PC-3 (cell line): Measurements from ENCODE around the gene SPATA17. TPM values are rescaled to one million over a fixed set of nuclear protein-coding genes. Genes with fewer than 3 reads are reported as not detected.

Source experiments
- ATAC-seq: fragments of 200-7000 bp; cut with Tn5 transposase; 2 replicates; pipeline ENCODE4 v1.9.1; 2020; ENCODE audit warnings: mild to moderate bottlenecking, moderate library complexity
- BruUV-seq: library from RNA; stranded (reverse); fragments of 400-500 nt; replicated peaks from 2 replicates; lab custom pipeline; 2021; lab: Mats Ljungman, UMichigan
- CTCF ChIA-PET: fragments of 300-600 bp; sonication (Branson Sonifier 250); formaldehyde crosslinking; loops from one replicate; lab custom pipeline; 2022; ENCODE audit warnings: antibody characterized with exemption; lab: Charles Lee
- POLR2A ChIA-PET: fragments of 300-600 bp; sonication (Branson Sonifier 250); formaldehyde crosslinking; loops from one replicate; lab custom pipeline; 2022; ENCODE audit warnings: antibody characterized with exemption; ENCODE audit not compliant: unreplicated experiment; lab: Charles Lee
- DNase-seq: peaks from one replicate; pipeline ENCODE4 v3.0.0-alpha.2; 2015
- H2AFZ ChIP-seq: fragments of 300-600 bp; sonication (generic); 2 replicates; pipeline ENCODE4 v1.6.0; 2016; ENCODE audit warnings: antibody characterized with exemption, low read length
- H3F3A ChIP-seq: fragments of 300-600 bp; sonication (generic); one replicate; pipeline ENCODE4 v1.6.0; 2017; ENCODE audit warnings: antibody characterized with exemption, low read length, control low read depth, mild to moderate bottlenecking; ENCODE audit not compliant: unreplicated experiment
- H3K27ac ChIP-seq: fragments of 300-600 bp; sonication (generic); 2 replicates; pipeline ENCODE4 v1.5.1; 2016; ENCODE audit warnings: mild to moderate bottlenecking, low read length
- H3K27me3 ChIP-seq: fragments of 300-600 bp; sonication (generic); 2 replicates; pipeline ENCODE4 v1.6.1; 2016; ENCODE audit warnings: low read length, mixed read lengths
- H3K36me3 ChIP-seq: fragments of 300-600 bp; sonication (generic); 2 replicates; pipeline ENCODE4 v1.6.1; 2016; ENCODE audit warnings: low read depth, mixed run types, low read length, mixed read lengths
- H3K4me1 ChIP-seq: fragments of 300-600 bp; sonication (generic); 2 replicates; pipeline ENCODE4 v1.5.1; 2016; ENCODE audit warnings: low read length; ENCODE audit not compliant: insufficient read depth
- H3K4me2 ChIP-seq: fragments of 300-600 bp; sonication (generic); 2 replicates; pipeline ENCODE4 v1.6.0; 2016; ENCODE audit warnings: low read length
- H3K4me3 ChIP-seq: fragments of 300-600 bp; sonication (generic); 2 replicates; pipeline ENCODE4 v1.5.1; 2016; ENCODE audit warnings: mild to moderate bottlenecking, low read length, mixed read lengths
- H3K79me2 ChIP-seq: fragments of 300-600 bp; sonication (generic); 2 replicates; pipeline ENCODE4 v1.6.1; 2017; ENCODE audit warnings: low read length, mixed read lengths
- H3K9ac ChIP-seq: fragments of 300-600 bp; sonication (generic); 2 replicates; pipeline ENCODE4 v1.6.0; 2016; ENCODE audit warnings: mild to moderate bottlenecking, low read length
- H3K9me2 ChIP-seq: fragments of 300-600 bp; sonication (generic); replicated peaks from 2 replicates; pipeline ENCODE4 v1.6.1; 2016; ENCODE audit warnings: mixed run types, low read length, mixed read lengths
- H3K9me3 ChIP-seq: fragments of 300-600 bp; sonication (generic); 2 replicates; pipeline ENCODE4 v1.6.1; 2016; ENCODE audit warnings: low read length, mixed read lengths
- H4K20me1 ChIP-seq: fragments of 300-600 bp; sonication (generic); 2 replicates; pipeline ENCODE4 v1.6.1; 2016; ENCODE audit warnings: low read length, mixed read lengths
- EZH2 ChIP-seq: fragments of 300-600 bp; sonication (generic); IDR thresholded peaks from one replicate; pipeline ENCODE4 v1.6.1; 2017; ENCODE audit warnings: antibody characterized with exemption, mild to moderate bottlenecking, low read length; ENCODE audit not compliant: unreplicated experiment
- EZH2phosphoT487 ChIP-seq: fragments of 300-600 bp; sonication (generic); IDR thresholded peaks from 2 replicates; pipeline ENCODE4 v1.6.1; 2018; ENCODE audit warnings: mild to moderate bottlenecking, antibody characterized with exemption, low read length, borderline replicate concordance
- intact Hi-C: fragments of 100-400 bp; cut with micrococcal nuclease; formaldehyde crosslinking; loops from 2 replicates; pipeline ENCODE4 v1.9.0; 2023
- total RNA-seq: library from RNA; depleted of rRNA; stranded (reverse); fragments of >200 nt; gene quantifications from 2 replicates; pipeline ENCODE4 v1.2.3, GENCODE V29; 2014
- TF ChIP-seq, protein P1 (sequence below): fragments of 300-600 bp; sonication (generic); conservative IDR thresholded peaks from 2 replicates; pipeline ENCODE4 v1.5.1; 2017; ENCODE audit warnings: antibody characterized with exemption, low read depth, mild to moderate bottlenecking, low read length

SPATA17 gene
- total RNA-seq, 1 experiment from 2014 or later = 3.3 TPM

DNA sequence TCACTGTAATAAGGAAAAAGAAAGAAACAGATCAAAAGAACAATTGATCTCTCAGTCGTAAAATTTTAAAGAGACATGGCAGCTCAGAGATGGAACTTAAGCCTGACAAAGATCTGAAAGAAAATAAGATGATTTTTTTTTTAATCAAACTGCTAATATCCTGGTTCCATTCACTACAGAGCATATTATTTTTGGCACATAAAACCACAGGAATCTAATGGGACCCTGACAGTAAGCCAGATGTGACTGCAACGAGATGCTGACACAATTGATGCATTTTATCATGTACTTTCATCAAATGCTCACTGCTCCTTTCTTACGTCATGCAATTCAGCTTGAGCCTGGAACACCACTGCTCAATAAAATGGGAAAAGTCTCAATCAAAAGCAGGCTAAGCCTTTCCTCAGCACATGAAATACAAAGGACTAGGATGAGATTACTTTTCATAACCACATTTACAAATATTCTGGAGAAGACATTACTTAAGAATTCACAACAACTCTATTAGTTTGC is 16.9 kb upstream of the SPATA17 start:
- intact Hi-C loops = no loop called here
- DNase-seq = no peak
- Histone ChIP-seq H3K9me2 (no peaks in the 10 kb centered on the region), H3K4me3 (no peak overlapping the region), H3F3A (no peaks in the 10 kb centered on the region), H3K9me3 (no peaks in the 10 kb centered on the region), H3K27ac (no peak overlapping the region), H2AFZ (no peak overlapping the region), H3K9ac (no peak overlapping the region), H3K27me3 (no peaks in the 10 kb centered on the region), H3K4me1 (no peaks in the 10 kb centered on the region), H3K4me2 (no peak overlapping the region), H3K36me3 (peaks cover 28% of the 10 kb centered on the region), H4K20me1 (no peaks in the 10 kb centered on the region), H3K79me2 (peaks cover 4% of the 10 kb centered on the region; the same call in 1 of the 2 replicates)
- BruUV-seq = no TSS peak
- no peak for TF ChIP-seq EZH2
- POLR2A ChIA-PET = no interaction called here
- CTCF ChIA-PET = no interaction called here
- ATAC-seq = no peak

DNA sequence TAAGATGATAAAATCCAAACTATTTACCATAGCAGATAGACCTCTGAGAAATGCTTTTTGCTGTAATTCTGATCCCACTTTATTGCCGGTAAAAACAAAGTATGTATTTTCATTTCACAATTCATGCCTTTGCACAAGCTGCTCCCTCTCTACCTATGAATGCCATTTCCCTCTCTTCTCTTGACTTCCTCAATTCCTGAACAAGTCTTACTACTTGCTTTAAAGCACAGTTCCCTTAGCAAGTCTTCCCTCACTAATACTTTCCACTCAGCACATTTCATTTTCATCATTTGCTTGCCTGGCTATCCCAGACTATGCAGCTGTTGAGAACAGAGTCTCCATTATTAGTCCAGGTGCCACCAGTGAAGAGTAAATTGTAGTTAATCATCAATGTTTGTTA is 14.0 kb upstream of the SPATA17 start:
- Histone ChIP-seq H3K36me3 (peaks cover 25% of the 10 kb centered on the region), H3K27ac (no peak overlapping the region), H3K9me2 (no peaks in the 10 kb centered on the region), H3K27me3 (no peaks in the 10 kb centered on the region), H4K20me1 (0 out of 2 replicates have a peak, but pooled peaks cover 7% of the 10 kb centered on the region), H3K4me3 (no peak overlapping the region), H3K4me2 (no peak overlapping the region), H3K9ac (no peak overlapping the region), H3K9me3 (no peaks in the 10 kb centered on the region), H2AFZ (no peak overlapping the region), H3F3A (no peaks in the 10 kb centered on the region), H3K79me2 (peaks cover 26% of the 10 kb centered on the region), H3K4me1 (no peaks in the 10 kb centered on the region)
- ChIA-PET CTCF (no interaction called here), POLR2A (no interaction called here)
- TF ChIP-seq, protein P1, sequence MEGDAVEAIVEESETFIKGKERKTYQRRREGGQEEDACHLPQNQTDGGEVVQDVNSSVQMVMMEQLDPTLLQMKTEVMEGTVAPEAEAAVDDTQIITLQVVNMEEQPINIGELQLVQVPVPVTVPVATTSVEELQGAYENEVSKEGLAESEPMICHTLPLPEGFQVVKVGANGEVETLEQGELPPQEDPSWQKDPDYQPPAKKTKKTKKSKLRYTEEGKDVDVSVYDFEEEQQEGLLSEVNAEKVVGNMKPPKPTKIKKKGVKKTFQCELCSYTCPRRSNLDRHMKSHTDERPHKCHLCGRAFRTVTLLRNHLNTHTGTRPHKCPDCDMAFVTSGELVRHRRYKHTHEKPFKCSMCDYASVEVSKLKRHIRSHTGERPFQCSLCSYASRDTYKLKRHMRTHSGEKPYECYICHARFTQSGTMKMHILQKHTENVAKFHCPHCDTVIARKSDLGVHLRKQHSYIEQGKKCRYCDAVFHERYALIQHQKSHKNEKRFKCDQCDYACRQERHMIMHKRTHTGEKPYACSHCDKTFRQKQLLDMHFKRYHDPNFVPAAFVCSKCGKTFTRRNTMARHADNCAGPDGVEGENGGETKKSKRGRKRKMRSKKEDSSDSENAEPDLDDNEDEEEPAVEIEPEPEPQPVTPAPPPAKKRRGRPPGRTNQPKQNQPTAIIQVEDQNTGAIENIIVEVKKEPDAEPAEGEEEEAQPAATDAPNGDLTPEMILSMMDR = no peak
- TF ChIP-seq EZH2phosphoT487 = no peak
- TF ChIP-seq EZH2 = no peak
- ATAC-seq (no peak), DNase-seq (no peak)
- no TSS peak for BruUV-seq
- intact Hi-C loops = no loop called here

DNA sequence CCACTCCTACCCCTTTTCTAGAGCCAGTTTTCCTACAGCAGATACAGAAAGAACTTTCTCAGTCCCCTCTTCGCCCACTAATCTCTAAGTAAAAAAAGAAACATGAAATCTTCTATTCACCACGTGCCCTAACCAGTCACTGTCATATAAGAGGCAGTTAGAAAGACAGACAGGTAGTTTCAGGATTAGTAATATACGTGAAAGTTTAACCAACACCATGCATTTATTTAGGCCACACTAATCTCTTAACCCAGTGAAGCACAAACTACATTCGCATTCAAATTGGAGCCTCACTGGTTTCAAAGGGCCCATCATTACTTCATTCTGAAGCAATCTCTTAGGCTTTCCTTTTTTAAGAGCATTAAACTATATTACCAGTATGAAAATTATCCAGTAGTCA is 10.3 kb upstream of the SPATA17 start:
- Histone ChIP-seq H3F3A (no peaks in the 10 kb centered on the region), H3K79me2 (peaks cover 63% of the 10 kb centered on the region), H2AFZ (no peak overlapping the region), H3K9me3 (no peaks in the 10 kb centered on the region), H3K9me2 (no peaks in the 10 kb centered on the region), H4K20me1 (peaks cover 7% of the 10 kb centered on the region; the same call in 1 of the 2 replicates), H3K4me1 (no peaks in the 10 kb centered on the region), H3K27ac (no peak overlapping the region), H3K4me2 (no peak overlapping the region), H3K4me3 (no peak overlapping the region), H3K9ac (no peak overlapping the region), H3K36me3 (peaks cover 17% of the 10 kb centered on the region), H3K27me3 (no peaks in the 10 kb centered on the region)
- intact Hi-C loops = no loop called here
- ChIA-PET POLR2A (no interaction called here), CTCF (no interaction called here)
- BruUV-seq = no TSS peak
- DNase-seq (no peak), ATAC-seq (no peak)
- TF ChIP-seq EZH2phosphoT487 (no peak), EZH2 (no peak)
- TF ChIP-seq, protein P1 = no peak
